Osteocyte (in vitro differentiated cells): Measurements from ENCODE around the gene SERAC1. TPM values are rescaled to one million over a fixed set of nuclear protein-coding genes. Genes with fewer than 3 reads are reported as not detected.

Source experiments
- DNase-seq: peaks from one replicate; pipeline ENCODE4 v3.0.0; 2021; ENCODE audit warnings: mixed read lengths; ENCODE audit not compliant: unreplicated experiment; ENCODE audit errors: extremely low spot score
- H3K27ac Mint-ChIP-seq: one replicate; pipeline ENCODE4 v1.8.0; 2021; ENCODE audit warnings: mild to moderate bottlenecking, mixed read lengths; ENCODE audit not compliant: unreplicated experiment
- H3K27me3 Mint-ChIP-seq: one replicate; pipeline ENCODE4 v1.8.0; 2021; ENCODE audit warnings: mixed read lengths; ENCODE audit not compliant: unreplicated experiment
- H3K36me3 Mint-ChIP-seq: one replicate; pipeline ENCODE4 v1.8.0; 2021; ENCODE audit warnings: mixed read lengths; ENCODE audit not compliant: unreplicated experiment
- H3K4me1 Mint-ChIP-seq: one replicate; pipeline ENCODE4 v1.8.0; 2021; ENCODE audit warnings: mixed read lengths; ENCODE audit not compliant: unreplicated experiment
- H3K4me3 Mint-ChIP-seq: one replicate; pipeline ENCODE4 v1.8.0; 2021; ENCODE audit warnings: mild to moderate bottlenecking, moderate library complexity, mixed read lengths; ENCODE audit not compliant: unreplicated experiment
- H3K9me3 Mint-ChIP-seq: one replicate; pipeline ENCODE4 v1.8.0; 2021; ENCODE audit warnings: mixed read lengths; ENCODE audit not compliant: unreplicated experiment
- total RNA-seq: library from RNA; stranded (reverse); gene quantifications from 2 replicates; pipeline ENCODE4 v1.2.1, GENCODE V29; 2021
- TF ChIP-seq, protein P1 (sequence below): fragments of 200-600 bp; sonication (generic); IDR thresholded peaks from 2 replicates; pipeline ENCODE4 v1.5.0; 2021; ENCODE audit warnings: antibody characterized with exemption, mild to moderate bottlenecking, moderate library complexity

The SERAC1 gene
- total RNA-seq, 1 donor from 2014 or later = 10.3 TPM

- no peaks in the 10 kb centered on the region for H3K27me3 Mint-ChIP-seq
- no peak for DNase-seq
- H3K9me3 Mint-ChIP-seq = no peaks in the 10 kb centered on the region
- H3K36me3 Mint-ChIP-seq = peaks cover 36% of the 10 kb centered on the region
- no peak overlapping the region for H3K4me3 Mint-ChIP-seq
- TF ChIP-seq, protein P1, sequence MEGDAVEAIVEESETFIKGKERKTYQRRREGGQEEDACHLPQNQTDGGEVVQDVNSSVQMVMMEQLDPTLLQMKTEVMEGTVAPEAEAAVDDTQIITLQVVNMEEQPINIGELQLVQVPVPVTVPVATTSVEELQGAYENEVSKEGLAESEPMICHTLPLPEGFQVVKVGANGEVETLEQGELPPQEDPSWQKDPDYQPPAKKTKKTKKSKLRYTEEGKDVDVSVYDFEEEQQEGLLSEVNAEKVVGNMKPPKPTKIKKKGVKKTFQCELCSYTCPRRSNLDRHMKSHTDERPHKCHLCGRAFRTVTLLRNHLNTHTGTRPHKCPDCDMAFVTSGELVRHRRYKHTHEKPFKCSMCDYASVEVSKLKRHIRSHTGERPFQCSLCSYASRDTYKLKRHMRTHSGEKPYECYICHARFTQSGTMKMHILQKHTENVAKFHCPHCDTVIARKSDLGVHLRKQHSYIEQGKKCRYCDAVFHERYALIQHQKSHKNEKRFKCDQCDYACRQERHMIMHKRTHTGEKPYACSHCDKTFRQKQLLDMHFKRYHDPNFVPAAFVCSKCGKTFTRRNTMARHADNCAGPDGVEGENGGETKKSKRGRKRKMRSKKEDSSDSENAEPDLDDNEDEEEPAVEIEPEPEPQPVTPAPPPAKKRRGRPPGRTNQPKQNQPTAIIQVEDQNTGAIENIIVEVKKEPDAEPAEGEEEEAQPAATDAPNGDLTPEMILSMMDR = no peak
- no peaks in the 10 kb centered on the region for H3K4me1 Mint-ChIP-seq
- no peak overlapping the region for H3K27ac Mint-ChIP-seq
These were observed 58.3 kb downstream of the SERAC1 start for GRCh38 chr6:158109748-158110147.

- Mint-ChIP-seq H3K4me3 (no peak overlapping the region), H3K4me1 (no peaks in the 10 kb centered on the region), H3K27me3 (no peaks in the 10 kb centered on the region), H3K9me3 (no peaks in the 10 kb centered on the region), H3K27ac (no peak overlapping the region), H3K36me3 (peaks cover 27% of the 10 kb centered on the region)
- TF ChIP-seq, protein P1 = no peak
- DNase-seq = no peak
These were observed 63.4 kb downstream of the SERAC1 start for GRCh38 chr6:158104696-158105095.

GRCh38 chr6:158103228-158103627 lies 64.8 kb downstream of the SERAC1 start:
- no peak for DNase-seq
- peaks cover 26% of the 10 kb centered on the region for H3K36me3 Mint-ChIP-seq
- H3K9me3 Mint-ChIP-seq = no peaks in the 10 kb centered on the region
- no peak overlapping the region for H3K4me3 Mint-ChIP-seq
- TF ChIP-seq, protein P1 = no peak
- H3K27me3 Mint-ChIP-seq = no peaks in the 10 kb centered on the region
- H3K27ac Mint-ChIP-seq = no peak overlapping the region
- H3K4me1 Mint-ChIP-seq = no peaks in the 10 kb centered on the region

GRCh38 chr6:158095671-158096070 lies 72.4 kb downstream of the SERAC1 start:
- Mint-ChIP-seq H3K27me3 (no peaks in the 10 kb centered on the region), H3K9me3 (no peaks in the 10 kb centered on the region), H3K27ac (no peak overlapping the region), H3K4me3 (no peak overlapping the region), H3K4me1 (no peaks in the 10 kb centered on the region), H3K36me3 (peaks cover 73% of the 10 kb centered on the region)
- TF ChIP-seq, protein P1 = no peak
- no peak for DNase-seq

GRCh38 chr6:158095031-158095430 lies 73.0 kb downstream of the SERAC1 start:
- TF ChIP-seq, protein P1 = no peak
- no peaks in the 10 kb centered on the region for H3K27me3 Mint-ChIP-seq
- no peaks in the 10 kb centered on the region for H3K9me3 Mint-ChIP-seq
- H3K4me1 Mint-ChIP-seq = no peaks in the 10 kb centered on the region
- H3K4me3 Mint-ChIP-seq = no peak overlapping the region
- H3K36me3 Mint-ChIP-seq = peaks cover 74% of the 10 kb centered on the region
- no peak overlapping the region for H3K27ac Mint-ChIP-seq
- no peak for DNase-seq
